Keratinocyte (primary cell): ENCODE measurements around the gene ULK2. TPM values are rescaled to one million over a fixed set of nuclear protein-coding genes. Genes with fewer than 3 reads are reported as not detected.
A peak's percentile ranks its signal among the peaks of the same experiment; 100 is the strongest.

Source experiments
- DNase-seq: peaks from one replicate; pipeline ENCODE4 v3.0.0-alpha.2; 2011; ENCODE audit warnings: low read depth, missing footprints, low spot score
- FAIRE-seq: peaks from 2 replicates; lab custom pipeline; 2011; peaks lifted over from hg19 to GRCh38; lab: Jason Lieb, UNC
- H2AFZ ChIP-seq: 2 replicates; pipeline ENCODE4 v1.6.0; 2012; ENCODE audit warnings: low read length, control low read depth, inconsistent platforms; ENCODE audit not compliant: control insufficient read depth
- H3K27ac ChIP-seq: 2 replicates; pipeline ENCODE4 v1.5.1; 2011; ENCODE audit warnings: low read length; ENCODE audit not compliant: control insufficient read depth, insufficient read depth
- H3K27me3 ChIP-seq: 3 replicates; pipeline ENCODE4 v1.6.0; 2011; ENCODE audit warnings: low read length; ENCODE audit not compliant: control insufficient read depth, insufficient read depth; ENCODE audit errors: extremely low read depth
- H3K36me3 ChIP-seq, 2 experiments: 2 replicates in 1 of 2; 3 replicates in 1 of 2; pipeline ENCODE4 v1.5.1; 2011; ENCODE audit warnings: low read length in 2 of 2, mild to moderate bottlenecking in 1 of 2; ENCODE audit not compliant: control insufficient read depth in 2 of 2, insufficient read depth in 2 of 2; ENCODE audit errors: extremely low read depth in 1 of 2
- H3K4me1 ChIP-seq: 3 replicates; pipeline ENCODE4 v1.5.1; 2011; ENCODE audit warnings: low read length; ENCODE audit not compliant: control insufficient read depth, insufficient read depth; ENCODE audit errors: extremely low read depth
- H3K4me2 ChIP-seq: 3 replicates; pipeline ENCODE4 v1.6.0; 2011; ENCODE audit warnings: low read depth, low read length; ENCODE audit not compliant: control insufficient read depth, insufficient read depth; ENCODE audit errors: extremely low read depth
- H3K4me3 ChIP-seq, 3 experiments: fragments of 200-600 bp in 1 of 3; sonication (generic) in 1 of 3; 2 replicates in 2 of 3; 3 replicates in 1 of 3; pipeline ENCODE4 v1.5.1; 2011 to 2016; ENCODE audit warnings: low read length in 3 of 3, mild to moderate bottlenecking in 3 of 3, control low read depth in 2 of 3, inconsistent platforms in 1 of 3, low read depth in 1 of 3, mixed read lengths in 1 of 3, mixed run types in 1 of 3, moderate library complexity in 1 of 3; ENCODE audit not compliant: control insufficient read depth in 2 of 3, insufficient read depth in 2 of 3; ENCODE audit errors: extremely low read depth in 1 of 3
- H3K79me2 ChIP-seq: 2 replicates; pipeline ENCODE4 v1.6.0; 2012; ENCODE audit warnings: low read length; ENCODE audit not compliant: control insufficient read depth, insufficient read depth
- H3K9ac ChIP-seq: 3 replicates; pipeline ENCODE4 v1.6.0; 2011; ENCODE audit warnings: low read length; ENCODE audit not compliant: control insufficient read depth, insufficient read depth; ENCODE audit errors: extremely low read depth
- H3K9me1 ChIP-seq: 3 replicates; pipeline ENCODE4 v1.6.0; 2011; ENCODE audit warnings: low read length; ENCODE audit not compliant: control insufficient read depth, insufficient read depth; ENCODE audit errors: extremely low read depth
- H3K9me3 ChIP-seq: 2 replicates; pipeline ENCODE4 v1.5.1; 2012; ENCODE audit warnings: low read depth, low read length; ENCODE audit not compliant: control insufficient read depth
- H4K20me1 ChIP-seq: 3 replicates; pipeline ENCODE4 v1.6.0; 2011; ENCODE audit warnings: low read length; ENCODE audit not compliant: control insufficient read depth, insufficient read depth; ENCODE audit errors: extremely low read depth
- CTCF ChIP-seq, 3 experiments: IDR thresholded peaks in 1 of 3; conservative IDR thresholded peaks in 1 of 3; optimal IDR thresholded peaks in 1 of 3; 2 replicates in 2 of 3; 3 replicates in 1 of 3; pipeline versions ENCODE3 to v1.5.1; 2011; ENCODE audit warnings: low read length in 3 of 3, mild to moderate bottlenecking in 3 of 3, moderate library complexity in 2 of 3, control low read depth in 1 of 3, inconsistent platforms in 1 of 3; ENCODE audit not compliant: insufficient read depth in 2 of 3; ENCODE audit errors: extremely low read depth in 1 of 3
- EZH2 ChIP-seq: IDR thresholded peaks from one replicate; pipeline ENCODE4 v1.6.1; 2012; ENCODE audit warnings: inconsistent platforms, mild to moderate bottlenecking, low read length, moderate library complexity
- dilution Hi-C: fragments of 300-500 bp; cut with MboI; formaldehyde crosslinking; loops from one replicate; pipeline ENCODE4 v1.7.0; 2020; ENCODE audit warnings: low sequenced_read_pairs; ENCODE audit not compliant: extremely low pct_ligation_motif_present
- polyA plus RNA-seq, 5 experiments: library from polyadenylated mRNA; depleted of rRNA in 3 of 5; stranded (reverse) in 3 of 5; stranded (forward) in 1 of 5; unstranded in 1 of 5; fragments of >200 nt; gene quantifications; 1 replicate in 1 of 5; 2 replicates in 3 of 5; 3 replicates in 1 of 5; pipeline versions ENCODE4 v1.2.1 to v1.2.3, GENCODE V29; 2011 to 2012; ENCODE audit warnings: missing spikeins in 2 of 5, low read depth in 1 of 5, low replicate concordance in 1 of 5

Gene ULK2
- polyA plus RNA-seq, 1 donor (not counting 4 experiments of a cell fraction or from before 2014, with no cell fraction given): 22.1 TPM

GRCh38 chr17:19744492-19744891 lies 123.2 kb downstream of the ULK2 start:
- Histone ChIP-seq H3K4me1 (peaks cover 24% of the 10 kb centered on the region), H3K9me1 (no peaks in the 10 kb centered on the region), H3K4me3 (peak overlapping the region; percentile 21 to 38 (median 29)), H3K4me2 (peak overlapping the region; percentile 58), H3K79me2 (no peaks in the 10 kb centered on the region), H3K9me3 (no peaks in the 10 kb centered on the region), H4K20me1 (no peaks in the 10 kb centered on the region), H2AFZ (peak overlapping the region; percentile 73), H3K9ac (peak overlapping the region; percentile 54), H3K27ac (no peak overlapping the region), H3K36me3 (no peaks in the 10 kb centered on the region), H3K27me3 (no peaks in the 10 kb centered on the region)
- no peak for FAIRE-seq
- no peak for DNase-seq
- TF ChIP-seq CTCF (optimal IDR thresholded peaks at IDR 0.05 in 1 of 3, IDR thresholded peaks at IDR 0.05 in 1 of 3, conservative IDR thresholded peaks at IDR 0.05 in 1 of 3; ENCODE audit: extremely low read depth in 1 of 3, insufficient read depth in 2 of 3, low read length in 3 of 3) (no peak), EZH2 (no peak)
- dilution Hi-C loops: no loop called here

- no peak overlapping the region for H3K9ac ChIP-seq
- H3K4me2 ChIP-seq: no peak overlapping the region
- no peak for FAIRE-seq
- no peak overlapping the region for H2AFZ ChIP-seq
- H3K4me3 ChIP-seq: no peak overlapping the region
- H3K27me3 ChIP-seq: no peaks in the 10 kb centered on the region
- peaks cover 18% of the 10 kb centered on the region for H3K4me1 ChIP-seq
- no peaks in the 10 kb centered on the region for H3K9me1 ChIP-seq
- TF ChIP-seq EZH2 (no peak), CTCF (optimal IDR thresholded peaks at IDR 0.05 in 1 of 3, IDR thresholded peaks at IDR 0.05 in 1 of 3, conservative IDR thresholded peaks at IDR 0.05 in 1 of 3; ENCODE audit: extremely low read depth in 1 of 3, insufficient read depth in 2 of 3, low read length in 3 of 3) (no peak)
- no peak overlapping the region for H3K27ac ChIP-seq
- H3K79me2 ChIP-seq: no peaks in the 10 kb centered on the region
- DNase-seq: no peak
- H3K9me3 ChIP-seq: no peaks in the 10 kb centered on the region
- no peaks in the 10 kb centered on the region for H3K36me3 ChIP-seq
- no peaks in the 10 kb centered on the region for H4K20me1 ChIP-seq
- dilution Hi-C loops: no loop called here
Observed at GRCh38 chr17:19743101-19744100, 124.3 kb downstream of the ULK2 start.
